ENCODE results near the gene CCDC169.

DNA sequence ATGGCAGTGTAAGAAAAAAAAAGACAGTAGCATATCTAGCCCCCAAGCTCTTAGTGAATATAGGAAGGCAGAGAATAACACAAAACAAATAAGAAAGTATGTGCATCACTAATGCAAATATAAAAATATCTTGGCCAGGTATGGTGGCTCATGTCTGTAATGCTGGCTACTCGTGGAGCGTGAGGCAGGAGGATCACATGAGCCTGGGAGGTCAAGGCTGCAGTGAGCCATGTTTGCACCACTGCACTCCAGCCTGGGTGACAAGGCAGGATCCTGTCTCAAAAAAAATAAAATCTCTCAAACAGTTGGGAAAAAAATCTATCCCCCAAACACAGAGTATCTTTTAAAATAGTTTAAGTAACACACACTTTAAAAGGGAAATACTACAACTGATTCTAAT is 31.2 kb upstream of the CCDC169 start:
- TF ChIP-seq, protein P1, sequence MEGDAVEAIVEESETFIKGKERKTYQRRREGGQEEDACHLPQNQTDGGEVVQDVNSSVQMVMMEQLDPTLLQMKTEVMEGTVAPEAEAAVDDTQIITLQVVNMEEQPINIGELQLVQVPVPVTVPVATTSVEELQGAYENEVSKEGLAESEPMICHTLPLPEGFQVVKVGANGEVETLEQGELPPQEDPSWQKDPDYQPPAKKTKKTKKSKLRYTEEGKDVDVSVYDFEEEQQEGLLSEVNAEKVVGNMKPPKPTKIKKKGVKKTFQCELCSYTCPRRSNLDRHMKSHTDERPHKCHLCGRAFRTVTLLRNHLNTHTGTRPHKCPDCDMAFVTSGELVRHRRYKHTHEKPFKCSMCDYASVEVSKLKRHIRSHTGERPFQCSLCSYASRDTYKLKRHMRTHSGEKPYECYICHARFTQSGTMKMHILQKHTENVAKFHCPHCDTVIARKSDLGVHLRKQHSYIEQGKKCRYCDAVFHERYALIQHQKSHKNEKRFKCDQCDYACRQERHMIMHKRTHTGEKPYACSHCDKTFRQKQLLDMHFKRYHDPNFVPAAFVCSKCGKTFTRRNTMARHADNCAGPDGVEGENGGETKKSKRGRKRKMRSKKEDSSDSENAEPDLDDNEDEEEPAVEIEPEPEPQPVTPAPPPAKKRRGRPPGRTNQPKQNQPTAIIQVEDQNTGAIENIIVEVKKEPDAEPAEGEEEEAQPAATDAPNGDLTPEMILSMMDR (conservative IDR thresholded peaks at IDR 0.05; ENCODE audit: low read length): no peak
- no peak for TF ChIP-seq EZH2phosphoT487 (IDR thresholded peaks at IDR 0.05; ENCODE audit: borderline replicate concordance)

Measured in Loucy (cell line).